Stimulated activated CD8-positive, alpha-beta memory T cell treated with anti-CD3 and anti-CD28 coated beads, Interleukin-7, amount 100 ng/mL, for 48 hours (primary cell): Measurements from ENCODE around the gene PDE9A.

Source experiments
- DNase-seq, 2 donors: peaks; one replicate each; pipeline ENCODE4 v3.0.0-alpha.2; 2020; ENCODE audit warnings: low read depth in 1 of 2; ENCODE audit errors: extremely low read depth in 1 of 2

PDE9A gene

GRCh38 chr21:42655796-42656770 lies 2.7 kb downstream of the PDE9A start:
- no peak for DNase-seq

GRCh38 chr21:42656872-42657271 lies 3.5 kb downstream of the PDE9A start:
- DNase-seq, result no peak

- no peak for DNase-seq
Measured at GRCh38 chr21:42657676-42658319, 4.4 kb downstream of the PDE9A start.

- DNase-seq, result no peak
Measured at GRCh38 chr21:42658320-42659105, 5.1 kb downstream of the PDE9A start.

GRCh38 chr21:42659416-42660117 lies 6.1 kb downstream of the PDE9A start:
- no peak for DNase-seq

GRCh38 chr21:42660118-42660470 lies 6.7 kb downstream of the PDE9A start:
- no peak for DNase-seq

GRCh38 chr21:42661688-42662429 lies 8.4 kb downstream of the PDE9A start:
- DNase-seq, result no peak

- no peak for DNase-seq
Measured at GRCh38 chr21:42662430-42663199, 9.2 kb downstream of the PDE9A start.

- no peak for DNase-seq
Measured at GRCh38 chr21:42663200-42663750, 9.9 kb downstream of the PDE9A start.

- no peak for DNase-seq
Measured at GRCh38 chr21:42663860-42664535, 10.6 kb downstream of the PDE9A start.

GRCh38 chr21:42664614-42665013 lies 11.2 kb downstream of the PDE9A start:
- DNase-seq, result no peak

GRCh38 chr21:42665026-42665425 lies 11.6 kb downstream of the PDE9A start:
- DNase-seq, result no peak

- DNase-seq, result no peak
Measured at GRCh38 chr21:42665484-42665883, 12.1 kb downstream of the PDE9A start.

- no peak for DNase-seq
Measured at GRCh38 chr21:42666023-42666747, 12.8 kb downstream of the PDE9A start.

GRCh38 chr21:42666925-42667324 lies 13.5 kb downstream of the PDE9A start:
- DNase-seq, result no peak

- DNase-seq, result no peak
Measured at GRCh38 chr21:42668298-42668992, 15.0 kb downstream of the PDE9A start.

- no peak for DNase-seq
Measured at GRCh38 chr21:42669041-42669440, 15.6 kb downstream of the PDE9A start.
